IMR-90 (cell line): Measurements from ENCODE around the gene ANK2. TPM values are rescaled to one million over a fixed set of nuclear protein-coding genes. Genes with fewer than 3 reads are reported as not detected.

Experiments
- ATAC-seq: fragments of 200-7000 bp; cut with Tn5 transposase; 2 replicates; pipeline ENCODE4 v1.9.1; 2020; ENCODE audit warnings: low read depth, mild to moderate bottlenecking, moderate library complexity
- BruUV-seq: library from RNA; stranded (reverse); fragments of 400-500 nt; replicated peaks from 2 replicates; lab custom pipeline; 2021; lab: Mats Ljungman, UMichigan
- CTCF ChIA-PET: fragments of 300-600 bp; formaldehyde crosslinking; extraction: SDS; loops from one replicate; lab custom pipeline; 2021; ENCODE audit warnings: antibody characterized with exemption; lab: Yijun Ruan, JAX
- POLR2A ChIA-PET: fragments of 300-600 bp; sonication (Branson Sonifier 250); formaldehyde crosslinking; loops from one replicate; lab custom pipeline; 2022; ENCODE audit warnings: antibody characterized with exemption; ENCODE audit not compliant: unreplicated experiment; lab: Charles Lee
- DNase-seq: peaks from one replicate; pipeline ENCODE4 v3.0.0; 2013
- H2AFZ ChIP-seq: replicated peaks from 2 replicates; pipeline ENCODE3; 2013; ENCODE audit warnings: low read length, mild to moderate bottlenecking; ENCODE audit not compliant: poor library complexity
- H2AK5ac ChIP-seq: 2 replicates; pipeline ENCODE4 v1.6.1; 2013; ENCODE audit warnings: low read depth, low read length, inconsistent platforms
- H2AK9ac ChIP-seq: replicated peaks from 2 replicates; pipeline ENCODE3; 2013; ENCODE audit warnings: mild to moderate bottlenecking, low read depth, low read length, moderate library complexity; ENCODE audit not compliant: poor library complexity
- H2BK120ac ChIP-seq: 2 replicates; pipeline ENCODE4 v1.6.1; 2013; ENCODE audit warnings: low read depth, low read length, inconsistent platforms
- H2BK15ac ChIP-seq: 3 replicates; pipeline ENCODE4 v1.6.1; 2013; ENCODE audit warnings: low read depth, low read length, inconsistent platforms
- H2BK20ac ChIP-seq: 2 replicates; pipeline ENCODE4 v1.6.1; 2013; ENCODE audit warnings: low read depth, mild to moderate bottlenecking, inconsistent platforms, low read length, moderate library complexity
- H2BK5ac ChIP-seq: 2 replicates; pipeline ENCODE4 v1.6.1; 2013; ENCODE audit warnings: mild to moderate bottlenecking, low read depth, low read length, inconsistent platforms; ENCODE audit not compliant: poor library complexity, severe bottlenecking
- H3K14ac ChIP-seq: replicated peaks from 2 replicates; pipeline ENCODE4 v1.6.1; 2013; ENCODE audit warnings: low read depth, low read length, inconsistent platforms
- H3K18ac ChIP-seq: 2 replicates; pipeline ENCODE4 v1.6.1; 2013; ENCODE audit warnings: low read depth, low read length, control low read depth
- H3K23ac ChIP-seq: 2 replicates; pipeline ENCODE4 v1.6.1; 2013; ENCODE audit warnings: low read depth, low read length, inconsistent platforms
- H3K27ac ChIP-seq: 2 replicates; pipeline ENCODE4 v1.5.1; 2013; ENCODE audit warnings: mild to moderate bottlenecking, control low read depth, low read length; ENCODE audit not compliant: insufficient read depth
- H3K27me3 ChIP-seq: 2 replicates; pipeline ENCODE4 v1.6.1; 2013; ENCODE audit warnings: low read length; ENCODE audit not compliant: control insufficient read depth, insufficient read depth
- H3K36me3 ChIP-seq: 2 replicates; pipeline ENCODE4 v1.6.1; 2013; ENCODE audit warnings: low read length, mixed read lengths; ENCODE audit not compliant: control insufficient read depth, insufficient read depth
- H3K4ac ChIP-seq: 2 replicates; pipeline ENCODE4 v1.6.1; 2013; ENCODE audit warnings: low read depth, low read length, inconsistent platforms
- H3K4me1 ChIP-seq: 2 replicates; pipeline ENCODE4 v1.6.1; 2013; ENCODE audit warnings: low read length, mixed read lengths; ENCODE audit not compliant: control insufficient read depth, insufficient read depth
- H3K4me2 ChIP-seq: 2 replicates; pipeline ENCODE4 v1.6.1; 2013; ENCODE audit warnings: low read depth, mild to moderate bottlenecking, control low read depth, low read length, moderate library complexity
- H3K4me3 ChIP-seq: 2 replicates; pipeline ENCODE4 v1.5.1; 2013; ENCODE audit warnings: low read depth, mild to moderate bottlenecking, control low read depth, low read length, moderate library complexity; ENCODE audit not compliant: insufficient read depth
- H3K56ac ChIP-seq: 2 replicates; pipeline ENCODE4 v1.6.1; 2013; ENCODE audit warnings: low read length, inconsistent platforms; ENCODE audit not compliant: insufficient read depth; ENCODE audit errors: extremely low read depth
- H3K79me1 ChIP-seq, 2 experiments: 2 replicates each; pipeline ENCODE4 v1.6.1; 2013; ENCODE audit warnings: low read length in 2 of 2, inconsistent platforms in 1 of 2, low read depth in 1 of 2
- H3K9ac ChIP-seq: 2 replicates; pipeline ENCODE4 v1.6.1; 2013; ENCODE audit warnings: low read depth, low read length, control low read depth
- H3K9me1 ChIP-seq: 2 replicates; pipeline ENCODE4 v1.6.1; 2013; ENCODE audit warnings: low read length, inconsistent platforms; ENCODE audit not compliant: insufficient read depth
- H3K9me3 ChIP-seq: 2 replicates; pipeline ENCODE4 v1.6.1; 2013; ENCODE audit warnings: low read length; ENCODE audit not compliant: control insufficient read depth, insufficient read depth
- H4K20me1 ChIP-seq: 2 replicates; pipeline ENCODE4 v1.6.1; 2013; ENCODE audit warnings: low read length, inconsistent platforms; ENCODE audit not compliant: insufficient read depth
- H4K5ac ChIP-seq: 2 replicates; pipeline ENCODE4 v1.6.1; 2013; ENCODE audit warnings: mild to moderate bottlenecking, low read depth, low read length, control low read depth
- H4K8ac ChIP-seq, 2 experiments: 2 replicates each; pipeline ENCODE4 v1.6.1; 2013; ENCODE audit warnings: low read depth in 2 of 2, low read length in 2 of 2, control low read depth in 1 of 2, inconsistent platforms in 1 of 2
- H4K91ac ChIP-seq: 2 replicates; pipeline ENCODE4 v1.6.1; 2013; ENCODE audit warnings: low read depth, low read length, inconsistent platforms; ENCODE audit not compliant: insufficient read depth
- POLR2A ChIP-seq: IDR thresholded peaks from 2 replicates; pipeline ENCODE4 v1.6.1; 2012; ENCODE audit warnings: mild to moderate bottlenecking, low read depth, low read length
- dilution Hi-C: fragments of 300-500 bp; cut with HindIII; formaldehyde crosslinking; loops from one replicate; pipeline ENCODE4 v1.14.3; 2018; ENCODE audit warnings: low sequenced_read_pairs; ENCODE audit not compliant: unreplicated experiment
- in situ Hi-C: fragments of 300-500 bp; cut with MboI; formaldehyde crosslinking; loops from 3 replicates; pipeline ENCODE4 v1.14.3; 2019; ENCODE audit warnings: low sequenced_read_pairs, inconsistent platforms, mixed read lengths
- intact Hi-C: fragments of 100-400 bp; cut with micrococcal nuclease; formaldehyde crosslinking; loops from 2 replicates; pipeline ENCODE4 v1.10.0; 2022
- polyA plus RNA-seq, 3 experiments: library from polyadenylated mRNA; depleted of rRNA; stranded (reverse); fragments of >200 nt; gene quantifications; 2 replicates each; pipeline ENCODE4 v1.2.3, GENCODE V29; 2012; ENCODE audit warnings: low replicate concordance in 1 of 3
- total RNA-seq: library from RNA; depleted of rRNA; stranded (reverse); fragments of >200 nt; gene quantifications from 2 replicates; pipeline ENCODE4 v1.2.3, GENCODE V29; 2012

The ANK2 gene
- total and polyA plus RNA-seq, 2 of the 4 experiments (the other 2 are of a cell fraction): 0.82 to 6.6 TPM

GRCh38 chr4:113420938-113421337 is 371.5 kb downstream of the ANK2 start:
- no TSS peak for BruUV-seq
- Histone ChIP-seq H2AFZ (no peak overlapping the region), H2BK15ac (no peak overlapping the region), H3K23ac (no peak overlapping the region), H3K14ac (no peak overlapping the region), H3K4me3 (no peak overlapping the region), H3K9me3 (peaks cover 3% of the 10 kb centered on the region; the same call in 1 of the 2 replicates), H3K36me3 (no peaks in the 10 kb centered on the region), H3K9me1 (no peaks in the 10 kb centered on the region), H4K5ac (no peak overlapping the region), H2BK120ac (no peak overlapping the region), H4K20me1 (no peaks in the 10 kb centered on the region), H3K27me3 (no peaks in the 10 kb centered on the region), H3K4me1 (no peaks in the 10 kb centered on the region), H3K18ac (no peak overlapping the region), H3K79me1 (no peaks in the 10 kb centered on the region), H2BK20ac (no peak overlapping the region), H3K56ac (no peak overlapping the region), H2AK9ac (no peak overlapping the region), H2BK5ac (no peak overlapping the region), H3K27ac (no peak overlapping the region), H3K4me2 (no peak overlapping the region), H3K9ac (no peak overlapping the region), H2AK5ac (no peak overlapping the region), H3K4ac (no peak overlapping the region), H4K8ac (no peak overlapping the region), H4K91ac (no peak overlapping the region)
- dilution Hi-C loops (no loop called here), in situ Hi-C loops (no loop called here), intact Hi-C loops (no loop called here)
- no peak for TF ChIP-seq POLR2A
- no peak for DNase-seq
- POLR2A ChIA-PET: no interaction called here
- CTCF ChIA-PET: no interaction called here
- ATAC-seq: no peak
